H1 (cell line): ENCODE data around the gene ACSM3. TPM values are rescaled to one million over a fixed set of nuclear protein-coding genes. Genes with fewer than 3 reads are reported as not detected.

ENCODE experiments used
- CTCF ChIA-PET: fragments of 300-600 bp; sonication (Branson Sonifier 250); formaldehyde crosslinking; loops from one replicate; lab custom pipeline; 2021; ENCODE audit not compliant: partially characterized antibody; lab: Charles Lee
- POLR2A ChIA-PET: fragments of 300-600 bp; sonication (Branson Sonifier 250); formaldehyde crosslinking; loops from one replicate; lab custom pipeline; 2021; ENCODE audit warnings: inconsistent platforms; ENCODE audit not compliant: partially characterized antibody; lab: Charles Lee
- DNase-seq, 2 experiments: peaks; one replicate each; pipeline versions ENCODE4 v3.0.0 to v3.0.0-alpha.2; 2010 to 2022; ENCODE audit warnings: low spot score in 2 of 2, low read depth in 1 of 2, mixed read lengths in 1 of 2
- FAIRE-seq: peaks from 2 replicates; lab custom pipeline; 2011; peaks lifted over from hg19 to GRCh38; lab: Jason Lieb, UNC
- H2AFZ ChIP-seq: 2 replicates; pipeline ENCODE4 v1.8.1; 2012; ENCODE audit warnings: low read length, inconsistent platforms
- H2AK5ac ChIP-seq: 2 replicates; pipeline ENCODE4 v1.6.1; 2013; ENCODE audit warnings: low read depth, low read length
- H2BK120ac ChIP-seq: replicated peaks from 2 replicates; pipeline ENCODE3; 2013; ENCODE audit warnings: low read depth, low read length, inconsistent platforms
- H2BK12ac ChIP-seq: 2 replicates; pipeline ENCODE4 v1.6.1; 2013; ENCODE audit warnings: low read depth, low read length
- H2BK15ac ChIP-seq: 2 replicates; pipeline ENCODE4 v1.6.1; 2013; ENCODE audit warnings: low read length
- H2BK20ac ChIP-seq: 2 replicates; pipeline ENCODE4 v1.6.1; 2013; ENCODE audit warnings: low read length
- H2BK5ac ChIP-seq: 2 replicates; pipeline ENCODE4 v1.6.1; 2013; ENCODE audit warnings: low read depth, low read length
- H3K14ac ChIP-seq: 2 replicates; pipeline ENCODE4 v1.6.1; 2013; ENCODE audit warnings: inconsistent platforms; ENCODE audit not compliant: insufficient read length
- H3K18ac ChIP-seq: 2 replicates; pipeline ENCODE4 v1.6.1; 2013; ENCODE audit warnings: low read length; ENCODE audit errors: extremely low read depth
- H3K23ac ChIP-seq: 2 replicates; pipeline ENCODE4 v1.6.1; 2013; ENCODE audit warnings: inconsistent platforms; ENCODE audit not compliant: insufficient read length
- H3K23me2 ChIP-seq: 2 replicates; pipeline ENCODE4 v1.6.1; 2013; ENCODE audit warnings: low read depth, low read length
- H3K27ac ChIP-seq: 2 replicates; pipeline ENCODE4 v1.6.1; 2011; ENCODE audit warnings: low read depth, low read length, inconsistent platforms
- H3K27me3 ChIP-seq, 4 experiments: replicated peaks in 1 of 4; 1 replicate in 1 of 4; 2 replicates in 3 of 4; pipeline versions ENCODE4 v1.6.1 to v1.8.1; 2011 to 2013; ENCODE audit warnings: low read length in 3 of 4, mild to moderate bottlenecking in 3 of 4, inconsistent platforms in 2 of 4, mixed read lengths in 2 of 4, moderate library complexity in 1 of 4; ENCODE audit not compliant: control insufficient read depth in 3 of 4, insufficient read depth in 3 of 4; ENCODE audit errors: extremely low read depth in 1 of 4
- H3K36me3 ChIP-seq, 4 experiments: 2 replicates each; pipeline versions ENCODE4 v1.6.1 to v1.8.1; 2011 to 2013; ENCODE audit warnings: mild to moderate bottlenecking in 4 of 4, low read length in 3 of 4, moderate library complexity in 2 of 4, control low read depth in 1 of 4, inconsistent platforms in 1 of 4; ENCODE audit not compliant: insufficient read depth in 4 of 4, control insufficient read depth in 2 of 4
- H3K4ac ChIP-seq: replicated peaks from 2 replicates; pipeline ENCODE3; 2013; ENCODE audit warnings: low read length, low read depth, mixed read lengths, inconsistent platforms; ENCODE audit not compliant: insufficient read length
- H3K4me1 ChIP-seq, 4 experiments: replicated peaks in 1 of 4; 1 replicate in 1 of 4; 2 replicates in 3 of 4; pipeline versions ENCODE4 v1.6.1 to v1.8.1; 2011 to 2013; ENCODE audit warnings: low read length in 3 of 4, inconsistent platforms in 2 of 4, mixed read lengths in 1 of 4; ENCODE audit not compliant: insufficient read depth in 4 of 4, control insufficient read depth in 3 of 4
- H3K4me2 ChIP-seq, 2 experiments: 2 replicates each; pipeline versions ENCODE4 v1.6.1 to v1.8.1; 2011 to 2013; ENCODE audit warnings: low read depth in 2 of 2, low read length in 2 of 2, control low read depth in 1 of 2, inconsistent platforms in 1 of 2, mild to moderate bottlenecking in 1 of 2; ENCODE audit not compliant: insufficient read depth in 1 of 2
- H3K4me3 ChIP-seq, 4 experiments: fragments of 200-600, 300-600 bp in 1 of 4; sonication (generic), shearing (Covaris generic), sonication (Bioruptor Twin) in 1 of 4; 2 replicates each; pipeline versions ENCODE4 v1.5.1 to v1.8.1; 2011 to 2016; ENCODE audit warnings: low read length in 4 of 4, low read depth in 3 of 4, control low read depth in 2 of 4, inconsistent platforms in 2 of 4, mild to moderate bottlenecking in 2 of 4, mixed read lengths in 1 of 4, moderate library complexity in 1 of 4; ENCODE audit not compliant: insufficient read depth in 2 of 4; ENCODE audit errors: extremely low read depth in 1 of 4
- H3K56ac ChIP-seq: replicated peaks from 2 replicates; pipeline ENCODE3; 2013; ENCODE audit warnings: low read depth, mild to moderate bottlenecking, mixed read lengths, low read length, inconsistent platforms; ENCODE audit not compliant: insufficient read length
- H3K79me1 ChIP-seq: 2 replicates; pipeline ENCODE4 v1.6.1; 2013; ENCODE audit warnings: low read depth, low read length, control low read depth
- H3K79me2 ChIP-seq, 2 experiments: 2 replicates each; pipeline versions ENCODE4 v1.6.1 to v1.8.1; 2012 to 2013; ENCODE audit warnings: low read length in 2 of 2, mild to moderate bottlenecking in 2 of 2, inconsistent platforms in 1 of 2; ENCODE audit not compliant: insufficient read depth in 2 of 2, control insufficient read depth in 1 of 2
- H3K9ac ChIP-seq, 4 experiments: replicated peaks in 1 of 4; 1 replicate in 1 of 4; 2 replicates in 3 of 4; pipeline versions ENCODE4 v1.6.1 to v1.8.1; 2011 to 2013; ENCODE audit warnings: low read depth in 3 of 4, low read length in 3 of 4, control low read depth in 2 of 4, mild to moderate bottlenecking in 2 of 4, moderate library complexity in 2 of 4, inconsistent platforms in 1 of 4; ENCODE audit errors: extremely low read depth in 1 of 4
- H3K9me3 ChIP-seq, 2 experiments: 2 replicates each; pipeline versions ENCODE4 v1.6.1 to v1.8.1; 2012 to 2013; ENCODE audit warnings: mild to moderate bottlenecking in 2 of 2, moderate library complexity in 2 of 2, control low read depth in 1 of 2, inconsistent platforms in 1 of 2, low read depth in 1 of 2, low read length in 1 of 2, mixed read lengths in 1 of 2; ENCODE audit not compliant: insufficient read depth in 2 of 2
- H4K20me1 ChIP-seq, 2 experiments: replicated peaks in 1 of 2; 2 replicates each; pipeline versions ENCODE3 to v1.8.1; 2011 to 2013; ENCODE audit warnings: inconsistent platforms in 2 of 2, low read length in 2 of 2, mild to moderate bottlenecking in 1 of 2; ENCODE audit not compliant: insufficient read depth in 2 of 2, control insufficient read depth in 1 of 2
- H4K5ac ChIP-seq: 2 replicates; pipeline ENCODE4 v1.6.1; 2013; ENCODE audit warnings: low read length, low read depth, mixed read lengths, inconsistent platforms; ENCODE audit not compliant: insufficient read length
- H4K8ac ChIP-seq: 2 replicates; pipeline ENCODE4 v1.8.0; 2013; ENCODE audit warnings: mild to moderate bottlenecking, moderate library complexity, low read length, inconsistent platforms; ENCODE audit not compliant: insufficient read depth; ENCODE audit errors: extremely low read depth
- H4K91ac ChIP-seq: replicated peaks from 2 replicates; pipeline ENCODE3; 2013; ENCODE audit warnings: low read length, mixed read lengths, inconsistent platforms; ENCODE audit not compliant: insufficient read length
- RFX5 ChIP-seq: IDR thresholded peaks from 2 replicates; pipeline ENCODE4 v1.6.1; 2011; ENCODE audit warnings: low read depth, low read length, improper control_type of control experiment, borderline replicate concordance
- WGBS, 2 experiments: shearing (Covaris generic) in 1 of 2; methylation state at CpG; one replicate each; pipeline versions ENCODE4 v1.1.6 to v1.1.7; 2013 to 2015; ENCODE audit warnings: low lambda C conversion rate in 2 of 2, mixed read lengths in 2 of 2, inconsistent platforms in 1 of 2, low coverage in 1 of 2, missing lambda C conversion rate in 1 of 2; ENCODE audit not compliant: insufficient replicate concordance in 2 of 2, insufficient coverage in 1 of 2, insufficient read length in 1 of 2; ENCODE audit errors: extremely low coverage in 1 of 2, missing lambda C conversion rate in 1 of 2; 5-methylcytosine and 5-hydroxymethylcytosine counted together
- polyA plus RNA-seq, 7 experiments: library from polyadenylated mRNA; depleted of rRNA in 3 of 7; stranded (reverse) in 5 of 7; unstranded in 2 of 7; fragments of >200 nt in 5 of 7; fragments of 200-250 nt in 2 of 7; gene quantifications; 1 replicate in 5 of 7; 2 replicates in 1 of 7; 4 replicates in 1 of 7; pipeline versions ENCODE4 v1.2.1 to v1.2.3, GENCODE V29; 2011 to 2013; ENCODE audit warnings: missing spikeins in 2 of 7, mixed read lengths in 2 of 7
- total RNA-seq: library from RNA; stranded (reverse); fragmentation: NEBNext Ultra II Directional; extraction: Animal tissue kit (Norgen Biotek cat#: 25700); gene quantifications from 2 replicates; pipeline ENCODE4 v1.2.1, GENCODE V29; 2021

The ACSM3 gene
- total and polyA plus RNA-seq, 2 of the 8 experiments (the other 6 are each of a cell fraction or from before 2014, with no cell fraction given) = 5.7 to 6.2 TPM

GRCh38 chr16:20803192-20803560 is 39.4 kb downstream of the ACSM3 start:
- no peaks in the 10 kb centered on the region for H4K20me1 ChIP-seq
- H2BK12ac ChIP-seq = no peak overlapping the region
- H3K14ac ChIP-seq = no peak overlapping the region
- H2AFZ ChIP-seq = no peak overlapping the region
- no peak overlapping the region for H4K91ac ChIP-seq
- no peak overlapping the region for H3K9ac ChIP-seq
- H3K18ac ChIP-seq = no peak overlapping the region
- H2BK120ac ChIP-seq = no peak overlapping the region
- H3K23me2 ChIP-seq = peaks cover 5% of the 10 kb centered on the region
- no peaks in the 10 kb centered on the region for H3K9me3 ChIP-seq
- H3K23ac ChIP-seq = no peak overlapping the region
- no peak for DNase-seq
- no peaks in the 10 kb centered on the region for H3K79me2 ChIP-seq
- no peak overlapping the region for H4K5ac ChIP-seq
- no peak overlapping the region for H2BK20ac ChIP-seq
- H2BK15ac ChIP-seq = no peak overlapping the region
- FAIRE-seq = no peak
- no peak overlapping the region for H2AK5ac ChIP-seq
- H4K8ac ChIP-seq = no peak overlapping the region
- WGBS, 2 experiments = 95% methylated on average over 2 of the region's 2 CpGs; no CpG with 5 or more reads in 1 of the 2 experiments
- no peaks in the 10 kb centered on the region for H3K27me3 ChIP-seq
- no peak overlapping the region for H3K27ac ChIP-seq
- no peaks in the 10 kb centered on the region for H3K79me1 ChIP-seq
- peaks cover 0 to 5% (median 0%) of the 10 kb centered on the region in 4 experiments; a peak in 3 of 8 replicates for H3K36me3 ChIP-seq
- POLR2A ChIA-PET = interaction anchor here (2.8 kb wide), 1 partner anchor 10 kb away, joined by 6 read pairs; no protein-coding TSS in a partner anchor
- H2BK5ac ChIP-seq = no peak overlapping the region
- no peak overlapping the region for H3K4me3 ChIP-seq
- H3K4me2 ChIP-seq = no peak overlapping the region
- H3K56ac ChIP-seq = no peak overlapping the region
- H3K4me1 ChIP-seq = 0 out of 7 replicates have a peak, but pooled peaks cover 0 to 3% (median 0%) of the 10 kb centered on the region in 4 experiments
- no peak overlapping the region for H3K4ac ChIP-seq
- CTCF ChIA-PET = no interaction called here
- TF ChIP-seq RFX5 = no peak
